ENCODE measurements around the gene OR7G1.

The OR7G1 gene

GRCh38 chr19:9150650-9151049 is 35.1 kb upstream of the OR7G1 start:
- H3K4me3 ChIP-seq (ENCODE audit: low read length), result no peak overlapping the region
- TF ChIP-seq CTCF (conservative IDR thresholded peaks at IDR 0.05; ENCODE audit: low read length), result no peak
- no peak for DNase-seq (ENCODE audit: low read depth)

DNA sequence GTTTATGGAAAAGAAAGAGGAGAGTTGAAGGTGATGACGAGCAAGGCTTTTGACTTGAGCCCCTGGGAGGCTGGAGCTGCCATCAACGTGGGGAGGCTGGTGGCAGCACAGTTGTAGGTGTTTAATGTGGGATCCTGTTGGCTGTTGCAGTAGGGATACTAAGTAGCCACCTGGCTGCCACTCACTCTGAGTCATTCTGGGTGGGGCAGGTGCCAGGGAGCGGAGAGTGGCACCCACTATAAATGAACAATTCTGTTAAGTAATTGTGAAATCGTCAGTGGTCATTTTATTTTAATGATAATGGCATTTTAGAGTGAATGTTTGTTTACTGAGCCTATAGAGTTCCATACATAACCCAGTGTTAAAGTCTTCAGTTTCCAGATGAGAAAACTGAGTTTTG is 34.4 kb upstream of the OR7G1 start:
- H3K4me3 ChIP-seq (ENCODE audit: low read length), result no peak overlapping the region
- DNase-seq (ENCODE audit: low read depth), result no peak
- no peak for TF ChIP-seq CTCF (conservative IDR thresholded peaks at IDR 0.05; ENCODE audit: low read length)

GRCh38 chr19:9148697-9149096 is 33.1 kb upstream of the OR7G1 start:
- H3K4me3 ChIP-seq (ENCODE audit: low read length), result no peak overlapping the region

DNA sequence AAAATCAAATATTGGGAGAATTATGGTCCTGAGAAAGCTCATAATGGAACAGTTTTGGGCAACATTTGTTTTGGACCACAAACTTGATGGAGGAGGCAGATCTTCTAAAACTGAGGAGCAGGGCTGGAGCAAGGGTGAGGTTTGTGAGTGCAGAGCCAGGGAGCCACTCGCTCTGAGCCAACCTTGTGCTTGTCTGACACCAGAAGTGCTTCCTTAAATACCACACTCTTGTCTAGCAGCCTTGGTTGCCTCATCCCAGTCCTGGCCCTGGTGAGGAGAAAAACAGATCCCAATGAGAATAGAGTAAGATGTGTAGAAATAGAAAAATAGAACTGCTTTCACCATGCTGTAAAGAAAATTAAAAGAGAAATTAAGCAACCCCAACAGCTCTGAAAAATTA is 31.3 kb upstream of the OR7G1 start:
- DNase-seq (ENCODE audit: low read depth), result no peak
- H3K4me3 ChIP-seq (ENCODE audit: low read length), result no peak overlapping the region
- TF ChIP-seq CTCF (conservative IDR thresholded peaks at IDR 0.05; ENCODE audit: low read length), result no peak

More at GRCh38 chr19:9148697-9149096, 33.1 kb upstream of the OR7G1 start:
- no peak for DNase-seq (ENCODE audit: low read depth)
- no peak for TF ChIP-seq CTCF (conservative IDR thresholded peaks at IDR 0.05; ENCODE audit: low read length)

DNA sequence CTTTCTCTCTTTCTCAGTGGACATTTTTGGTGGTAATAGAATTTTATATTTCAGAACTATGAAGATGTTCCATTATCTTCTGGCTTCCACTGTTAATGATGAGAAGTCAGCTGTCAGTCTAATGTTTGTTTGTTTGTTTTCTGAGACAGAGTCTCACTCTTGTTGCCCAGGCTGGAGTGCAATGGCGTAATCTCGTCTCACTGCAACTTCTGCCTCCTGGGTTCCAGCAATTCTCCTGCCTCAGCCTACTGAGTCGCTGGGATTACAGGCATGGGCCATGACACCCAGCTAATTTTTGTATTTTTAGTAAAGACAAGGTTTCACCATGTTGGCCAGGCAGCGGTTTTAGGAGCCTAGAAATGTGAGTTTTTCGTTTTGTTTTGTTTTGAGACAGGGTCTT is 29.4 kb upstream of the OR7G1 start:
- peak; percentile 1 for DNase-seq (ENCODE audit: low read depth)
- no peak for TF ChIP-seq CTCF (conservative IDR thresholded peaks at IDR 0.05; ENCODE audit: low read length)
- no peak overlapping the region for H3K4me3 ChIP-seq (ENCODE audit: low read length)

DNA sequence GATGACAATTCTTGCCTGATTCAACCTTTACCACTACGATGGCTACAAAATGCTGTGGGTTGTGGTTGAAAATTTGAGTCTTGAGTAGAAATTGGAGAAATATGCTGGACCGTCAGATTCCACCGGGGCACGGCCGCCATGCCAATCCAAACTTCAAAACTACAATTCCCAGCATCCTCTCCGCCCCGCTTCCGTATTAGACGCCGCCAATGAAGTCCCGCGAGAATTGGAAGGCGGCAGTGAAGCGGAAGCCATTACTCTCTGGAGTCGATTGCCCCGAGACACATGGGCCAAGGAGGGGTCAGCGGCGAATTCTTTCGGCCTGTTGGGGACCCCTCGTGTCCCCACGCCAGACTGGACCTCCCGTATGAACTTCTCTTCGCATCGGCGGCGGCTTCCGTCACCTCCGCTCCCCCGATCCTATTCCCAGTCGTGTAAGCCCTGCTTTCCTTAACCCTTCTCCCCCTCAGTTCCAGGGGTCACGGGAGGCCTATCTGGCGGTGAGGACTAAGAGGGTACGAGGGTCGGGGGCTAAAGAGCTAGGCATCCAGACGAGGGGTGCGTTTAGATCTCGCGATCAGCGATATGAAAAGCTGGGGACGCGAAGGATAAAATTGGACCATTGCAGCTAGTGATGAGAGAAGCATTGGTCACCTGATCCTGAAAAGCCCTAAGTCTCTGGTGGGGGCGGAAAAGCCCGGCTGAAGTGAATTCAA is 24.8 kb upstream of the OR7G1 start, which contains the start of gene ZNF317:
TSS of gene ZNF317 (plus strand) at position 239 of the 716 bp plus-strand sequence. CDS start 15,620 bp downstream, outside the sequence.
- peak; percentile 91 for DNase-seq (ENCODE audit: low read depth)
- H3K4me3 ChIP-seq (ENCODE audit: low read length), result peak within 1 kb of the TSS; percentile 94
- no peak for TF ChIP-seq CTCF (conservative IDR thresholded peaks at IDR 0.05; ENCODE audit: low read length)

DNA sequence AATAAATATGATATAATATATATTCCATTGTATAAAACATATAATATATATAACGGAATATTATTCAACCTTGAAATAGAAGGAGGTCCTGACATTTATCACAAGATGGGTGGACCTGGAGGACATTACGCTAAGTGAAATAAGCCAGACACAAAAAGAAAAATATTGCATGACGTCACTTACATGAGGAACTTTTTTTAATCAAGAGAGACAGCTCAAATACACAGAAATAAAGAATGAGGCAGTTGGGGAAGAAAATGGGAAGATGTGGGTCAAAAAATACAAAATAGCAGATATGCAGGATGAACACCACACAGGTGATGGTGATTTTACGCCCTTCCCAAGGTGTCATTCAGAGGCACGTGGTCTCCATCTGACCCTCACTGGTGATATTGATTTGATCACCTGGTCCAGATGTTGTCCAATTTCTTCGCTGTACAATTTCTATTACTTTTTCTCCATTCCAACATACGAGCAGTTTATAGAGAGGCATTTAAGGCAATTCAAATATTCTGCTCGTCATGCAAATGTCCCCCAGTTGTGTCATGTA is 24.1 kb upstream of the OR7G1 start:
- peak overlapping the region; percentile 94 for H3K4me3 ChIP-seq (ENCODE audit: low read length)
- DNase-seq (ENCODE audit: low read depth), result no peak
- TF ChIP-seq CTCF (conservative IDR thresholded peaks at IDR 0.05; ENCODE audit: low read length), result no peak
